Osteocyte (in vitro differentiated cells): ENCODE measurements around the gene STRADB. TPM values are rescaled to one million over a fixed set of nuclear protein-coding genes. Genes with fewer than 3 reads are reported as not detected.

ENCODE experiments used
- DNase-seq: peaks from one replicate; pipeline ENCODE4 v3.0.0; 2021; ENCODE audit warnings: mixed read lengths; ENCODE audit not compliant: unreplicated experiment; ENCODE audit errors: extremely low spot score
- H3K27ac Mint-ChIP-seq: one replicate; pipeline ENCODE4 v1.8.0; 2021; ENCODE audit warnings: mild to moderate bottlenecking, mixed read lengths; ENCODE audit not compliant: unreplicated experiment
- H3K27me3 Mint-ChIP-seq: one replicate; pipeline ENCODE4 v1.8.0; 2021; ENCODE audit warnings: mixed read lengths; ENCODE audit not compliant: unreplicated experiment
- H3K36me3 Mint-ChIP-seq: one replicate; pipeline ENCODE4 v1.8.0; 2021; ENCODE audit warnings: mixed read lengths; ENCODE audit not compliant: unreplicated experiment
- H3K4me1 Mint-ChIP-seq: one replicate; pipeline ENCODE4 v1.8.0; 2021; ENCODE audit warnings: mixed read lengths; ENCODE audit not compliant: unreplicated experiment
- H3K4me3 Mint-ChIP-seq: one replicate; pipeline ENCODE4 v1.8.0; 2021; ENCODE audit warnings: mild to moderate bottlenecking, moderate library complexity, mixed read lengths; ENCODE audit not compliant: unreplicated experiment
- H3K9me3 Mint-ChIP-seq: one replicate; pipeline ENCODE4 v1.8.0; 2021; ENCODE audit warnings: mixed read lengths; ENCODE audit not compliant: unreplicated experiment
- total RNA-seq: library from RNA; stranded (reverse); gene quantifications from 2 replicates; pipeline ENCODE4 v1.2.1, GENCODE V29; 2021
- TF ChIP-seq, protein P1 (sequence below): fragments of 200-600 bp; sonication (generic); IDR thresholded peaks from 2 replicates; pipeline ENCODE4 v1.5.0; 2021; ENCODE audit warnings: antibody characterized with exemption, mild to moderate bottlenecking, moderate library complexity

STRADB gene
- total RNA-seq, 1 donor from 2014 or later: 18.5 TPM

DNA sequence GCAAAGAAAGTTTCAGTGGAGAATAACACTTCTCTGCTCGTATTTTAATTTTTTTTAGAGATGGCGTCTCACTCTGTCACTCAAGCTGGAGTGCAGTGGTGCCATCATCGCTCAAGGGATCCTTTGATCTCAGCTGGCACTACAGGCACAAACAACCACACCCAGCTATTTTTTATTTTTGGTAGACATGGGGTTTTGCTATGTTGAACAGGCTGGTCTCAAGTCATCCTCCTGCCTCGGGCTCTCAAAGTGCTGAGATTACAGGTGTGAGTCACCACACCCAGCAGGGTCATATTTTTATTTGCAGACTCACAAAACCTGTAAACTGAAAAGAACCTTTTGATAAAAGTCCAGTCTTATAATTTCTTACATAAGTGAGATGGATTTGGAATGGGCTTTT lies 2.8 kb upstream of the STRADB start:
- H3K4me3 Mint-ChIP-seq: no peak overlapping the region

DNA sequence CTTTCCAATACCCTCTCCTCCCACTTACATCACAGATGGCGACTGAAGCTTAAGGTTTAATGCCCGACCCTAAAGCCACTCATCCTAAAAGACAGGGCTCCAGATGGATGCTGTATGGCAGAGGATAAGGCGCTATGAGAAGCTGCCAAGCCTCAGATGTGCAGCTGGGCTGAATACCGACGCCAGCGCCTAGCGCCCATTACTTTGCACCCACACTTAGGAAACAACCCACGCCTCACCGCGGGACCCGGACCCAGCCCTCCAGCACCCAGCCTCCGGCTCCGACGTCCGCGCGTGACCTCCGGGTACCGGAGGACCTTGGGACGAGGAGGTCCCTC lies 617 bp upstream of the STRADB start:
- H3K9me3 Mint-ChIP-seq: no peaks in the 10 kb centered on the region
- peaks cover 23% of the 10 kb centered on the region for H3K4me1 Mint-ChIP-seq
- no peaks in the 10 kb centered on the region for H3K27me3 Mint-ChIP-seq
- H3K27ac Mint-ChIP-seq: peak overlapping the region; percentile 96
- TF ChIP-seq, protein P1, sequence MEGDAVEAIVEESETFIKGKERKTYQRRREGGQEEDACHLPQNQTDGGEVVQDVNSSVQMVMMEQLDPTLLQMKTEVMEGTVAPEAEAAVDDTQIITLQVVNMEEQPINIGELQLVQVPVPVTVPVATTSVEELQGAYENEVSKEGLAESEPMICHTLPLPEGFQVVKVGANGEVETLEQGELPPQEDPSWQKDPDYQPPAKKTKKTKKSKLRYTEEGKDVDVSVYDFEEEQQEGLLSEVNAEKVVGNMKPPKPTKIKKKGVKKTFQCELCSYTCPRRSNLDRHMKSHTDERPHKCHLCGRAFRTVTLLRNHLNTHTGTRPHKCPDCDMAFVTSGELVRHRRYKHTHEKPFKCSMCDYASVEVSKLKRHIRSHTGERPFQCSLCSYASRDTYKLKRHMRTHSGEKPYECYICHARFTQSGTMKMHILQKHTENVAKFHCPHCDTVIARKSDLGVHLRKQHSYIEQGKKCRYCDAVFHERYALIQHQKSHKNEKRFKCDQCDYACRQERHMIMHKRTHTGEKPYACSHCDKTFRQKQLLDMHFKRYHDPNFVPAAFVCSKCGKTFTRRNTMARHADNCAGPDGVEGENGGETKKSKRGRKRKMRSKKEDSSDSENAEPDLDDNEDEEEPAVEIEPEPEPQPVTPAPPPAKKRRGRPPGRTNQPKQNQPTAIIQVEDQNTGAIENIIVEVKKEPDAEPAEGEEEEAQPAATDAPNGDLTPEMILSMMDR: no peak
- peaks cover 10% of the 10 kb centered on the region for H3K36me3 Mint-ChIP-seq
- DNase-seq: no peak
- peak overlapping the region; percentile 95 for H3K4me3 Mint-ChIP-seq

More for the DNA sequence above, 2.8 kb upstream of the STRADB start:
- no peak for DNase-seq
- TF ChIP-seq, protein P1: no peak
- Mint-ChIP-seq H3K36me3 (peaks cover 10% of the 10 kb centered on the region), H3K27ac (no peak overlapping the region), H3K27me3 (no peaks in the 10 kb centered on the region), H3K4me1 (peaks cover 21% of the 10 kb centered on the region), H3K9me3 (no peaks in the 10 kb centered on the region)

DNA sequence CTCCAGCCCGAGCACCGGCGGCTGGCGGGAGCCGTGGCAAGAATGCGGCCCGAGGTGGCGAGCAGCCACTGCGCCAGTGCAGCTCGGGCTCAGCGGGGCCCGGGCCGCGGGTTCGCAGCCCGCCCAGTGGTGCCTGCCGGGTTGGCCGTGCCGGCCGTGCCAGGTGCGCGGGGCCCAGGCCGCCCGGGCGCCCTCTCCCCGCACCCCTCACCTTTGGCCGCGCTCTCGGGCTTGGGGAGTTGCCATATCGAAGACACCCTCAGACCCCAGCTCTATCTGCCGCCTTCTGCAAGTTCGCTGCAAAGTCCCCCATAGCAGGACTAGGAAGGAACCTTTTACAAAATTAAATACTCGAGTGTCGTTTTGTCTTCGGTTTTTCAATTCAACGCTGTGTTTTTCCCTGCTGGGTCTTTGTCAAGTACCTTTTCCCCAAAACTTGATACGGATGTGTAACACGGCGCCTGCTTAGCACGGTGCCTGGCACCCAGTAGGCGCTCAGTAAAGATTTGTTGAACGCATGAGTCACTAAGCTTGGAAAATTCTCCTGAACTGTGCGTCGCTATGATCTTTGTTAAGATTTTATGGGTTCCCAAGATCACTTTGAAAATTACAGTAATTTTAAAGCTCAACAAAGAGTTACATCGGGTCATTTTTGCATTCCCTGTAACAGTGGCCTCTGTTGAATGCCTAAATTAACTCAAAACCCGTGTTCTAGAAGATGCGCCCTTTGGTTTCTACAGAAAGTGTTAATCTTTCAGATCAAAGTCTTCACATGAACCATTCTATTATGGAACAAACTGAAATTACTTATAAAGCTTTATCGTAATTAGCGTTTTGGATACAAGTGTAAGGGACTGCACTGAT lies 750 bp downstream of the STRADB start:
- TF ChIP-seq, protein P1: no peak
- Mint-ChIP-seq H3K4me1 (peaks cover 23% of the 10 kb centered on the region), H3K27ac (peak overlapping the region; percentile 75), H3K9me3 (no peaks in the 10 kb centered on the region), H3K27me3 (no peaks in the 10 kb centered on the region), H3K36me3 (peaks cover 7% of the 10 kb centered on the region), H3K4me3 (peak overlapping the region; percentile 79)
- DNase-seq: no peak

DNA sequence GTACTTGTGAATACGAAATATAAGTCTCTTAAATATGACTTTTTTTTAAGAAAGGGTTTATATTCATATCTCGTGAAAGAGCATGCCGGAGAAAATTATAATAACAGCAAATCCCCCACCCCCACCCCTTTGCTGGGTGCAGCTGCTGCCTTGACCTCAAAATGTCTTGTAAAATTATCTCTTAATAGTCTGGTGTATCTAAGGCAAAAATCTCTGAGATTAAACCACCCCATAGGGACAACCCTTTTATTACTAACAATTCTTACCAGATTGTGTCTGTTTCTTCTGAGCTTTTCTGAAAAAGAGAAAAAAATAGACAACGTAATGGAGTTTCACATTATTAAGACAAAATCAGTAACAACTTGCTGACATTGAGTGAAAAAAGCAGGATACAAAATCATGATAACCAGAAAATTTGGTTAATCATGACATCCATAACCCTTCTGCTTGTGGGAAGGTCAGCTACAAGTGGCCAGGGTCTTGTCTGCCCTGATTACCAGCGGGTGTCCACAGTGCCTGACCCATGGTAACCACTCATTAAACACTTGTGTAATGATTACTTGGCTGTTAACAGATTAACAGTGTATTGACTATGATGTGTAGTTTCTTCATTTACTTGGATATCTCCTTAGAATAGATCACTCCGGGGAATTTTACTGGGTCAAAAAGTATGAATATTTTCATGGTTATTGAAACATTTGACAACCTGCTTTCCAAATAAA lies 1.5 kb downstream of the STRADB start:
- Mint-ChIP-seq H3K4me1 (peaks cover 23% of the 10 kb centered on the region), H3K4me3 (peak overlapping the region; percentile 79), H3K27me3 (no peaks in the 10 kb centered on the region), H3K36me3 (peaks cover 7% of the 10 kb centered on the region), H3K9me3 (no peaks in the 10 kb centered on the region), H3K27ac (no peak overlapping the region)
- DNase-seq: no peak
- TF ChIP-seq, protein P1: no peak

DNA sequence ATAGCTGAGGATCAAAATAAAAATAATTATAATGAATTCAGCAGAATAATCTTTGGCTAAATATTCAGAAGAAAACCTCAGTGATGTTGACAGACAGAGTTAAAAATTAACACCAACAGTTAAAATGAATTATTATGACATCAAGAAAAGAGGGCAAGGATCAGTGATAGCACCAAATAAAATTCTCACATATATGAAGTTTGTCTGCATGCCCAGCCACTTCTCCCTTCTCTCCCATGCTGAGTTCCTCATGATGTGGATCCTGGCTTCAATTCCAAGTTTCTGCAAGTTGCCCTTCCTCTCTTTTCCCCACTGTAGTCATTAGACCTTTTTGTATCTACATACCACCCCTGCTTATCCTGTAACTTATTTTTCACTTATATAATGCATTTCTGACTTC lies 6.8 kb downstream of the STRADB start:
- Mint-ChIP-seq H3K4me3 (no peak overlapping the region), H3K9me3 (peaks cover 17% of the 10 kb centered on the region), H3K4me1 (peaks cover 3% of the 10 kb centered on the region), H3K36me3 (peaks cover 41% of the 10 kb centered on the region), H3K27ac (no peak overlapping the region), H3K27me3 (no peaks in the 10 kb centered on the region)
- TF ChIP-seq, protein P1: no peak
- DNase-seq: no peak
